Inflammatory macrophage treated with lipopolysaccharide for 1 hour (primary cell): ENCODE data around the gene CGN.
"Not testable (repeated sequence)": the region's sequence is repeated elsewhere in the genome, so short reads cannot be mapped to it uniquely, and the experiment has no call there.

Experiments used
- DNase-seq, 2 donors: peaks; one replicate each; pipeline ENCODE4 v3.0.0-alpha.2; 2020 to 2022

The CGN gene

DNA sequence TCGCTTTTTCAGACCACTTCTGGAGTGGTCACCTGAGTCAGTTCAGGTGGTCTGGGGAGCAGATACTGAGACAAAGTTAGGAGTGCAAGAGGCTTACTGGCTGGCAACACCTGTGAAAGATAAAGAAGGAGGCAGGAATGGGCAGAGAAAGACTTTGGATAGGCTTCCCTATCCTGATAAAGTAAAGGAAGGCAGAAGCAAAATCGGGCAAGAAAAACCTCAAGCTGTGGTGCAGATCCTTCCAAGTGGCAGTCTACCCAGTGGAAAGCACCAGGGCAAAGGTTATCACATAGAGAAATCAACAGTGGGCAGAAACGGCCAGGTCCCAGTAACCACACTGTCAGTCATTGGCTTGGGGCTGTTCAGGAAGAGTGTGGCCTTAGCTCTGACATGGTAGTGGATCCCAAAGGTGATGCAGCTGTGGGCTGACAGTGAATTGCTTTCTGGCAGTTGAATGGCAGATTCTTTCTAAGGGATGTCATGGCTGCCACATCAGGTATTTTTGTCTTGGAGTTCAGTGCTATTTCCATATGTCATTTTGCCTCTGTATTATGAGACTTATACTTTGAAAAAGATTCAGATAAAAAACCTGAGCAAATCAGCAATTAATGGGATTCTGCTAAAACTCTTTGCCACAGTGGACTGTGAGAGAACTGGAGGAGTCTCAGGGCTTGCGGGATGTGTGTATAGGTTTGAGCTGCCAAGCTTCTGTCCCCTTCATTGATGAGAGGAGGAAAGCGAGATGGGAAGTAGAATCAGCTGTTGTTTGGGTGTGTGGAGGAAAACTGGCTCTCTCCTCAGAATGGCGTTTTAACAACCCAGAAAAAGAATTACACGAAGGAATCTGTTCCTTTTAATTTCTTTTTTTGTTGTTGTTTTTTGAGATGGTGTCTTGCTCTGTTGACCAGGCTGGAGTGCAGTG is 8.1 kb upstream of the CGN start:
- DNase-seq: no peak

DNA sequence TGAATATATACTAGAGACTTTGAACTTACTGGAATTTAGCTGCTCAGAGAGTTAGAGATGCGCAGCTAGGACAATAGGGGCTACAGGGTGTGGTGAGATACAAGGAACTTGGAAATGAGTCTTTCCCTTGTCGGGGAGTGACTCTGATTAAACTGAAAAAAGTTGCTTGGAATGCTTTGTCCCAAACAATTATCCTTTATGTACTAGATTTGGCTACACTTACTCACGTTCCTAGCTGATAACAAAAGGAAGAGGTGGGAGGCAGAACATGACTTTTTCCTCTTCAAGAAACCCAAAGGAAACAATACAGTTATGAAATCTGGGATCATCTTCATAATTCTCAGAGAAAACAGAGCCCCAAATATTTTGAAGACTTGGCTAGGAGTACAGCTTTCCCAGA is 6.9 kb upstream of the CGN start:
- no peak for DNase-seq

DNA sequence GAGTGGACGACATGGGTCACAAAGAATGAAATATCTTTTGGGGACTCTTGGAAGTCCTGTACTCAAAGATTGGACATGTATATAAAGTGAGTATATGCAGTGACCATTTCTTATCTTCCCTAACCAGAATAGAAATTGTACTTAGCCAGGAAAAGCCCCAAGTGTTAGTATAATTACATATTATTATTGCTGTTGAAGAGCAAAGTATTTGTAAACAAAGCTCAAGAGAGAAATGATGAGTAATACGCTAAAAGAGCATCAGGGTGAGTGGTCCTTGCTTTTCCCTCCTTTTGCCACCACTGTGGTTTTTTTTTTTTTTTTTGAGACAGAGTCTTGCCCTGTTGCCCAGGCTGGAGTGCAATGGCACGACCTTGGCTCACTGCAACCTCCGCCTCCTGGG is 6.4 kb upstream of the CGN start:
- no peak for DNase-seq

- DNase-seq: no peak
Measured at GRCh38 chr1:151508833-151509232, 2.4 kb upstream of the CGN start.

- no peak for DNase-seq
Measured at GRCh38 chr1:151509350-151510019, 1.7 kb upstream of the CGN start.

- no peak for DNase-seq
Measured at GRCh38 chr1:151510020-151510405, 1.2 kb upstream of the CGN start.

- DNase-seq: no peak
Measured at GRCh38 chr1:151510614-151510956, 602 bp upstream of the CGN start.

DNA sequence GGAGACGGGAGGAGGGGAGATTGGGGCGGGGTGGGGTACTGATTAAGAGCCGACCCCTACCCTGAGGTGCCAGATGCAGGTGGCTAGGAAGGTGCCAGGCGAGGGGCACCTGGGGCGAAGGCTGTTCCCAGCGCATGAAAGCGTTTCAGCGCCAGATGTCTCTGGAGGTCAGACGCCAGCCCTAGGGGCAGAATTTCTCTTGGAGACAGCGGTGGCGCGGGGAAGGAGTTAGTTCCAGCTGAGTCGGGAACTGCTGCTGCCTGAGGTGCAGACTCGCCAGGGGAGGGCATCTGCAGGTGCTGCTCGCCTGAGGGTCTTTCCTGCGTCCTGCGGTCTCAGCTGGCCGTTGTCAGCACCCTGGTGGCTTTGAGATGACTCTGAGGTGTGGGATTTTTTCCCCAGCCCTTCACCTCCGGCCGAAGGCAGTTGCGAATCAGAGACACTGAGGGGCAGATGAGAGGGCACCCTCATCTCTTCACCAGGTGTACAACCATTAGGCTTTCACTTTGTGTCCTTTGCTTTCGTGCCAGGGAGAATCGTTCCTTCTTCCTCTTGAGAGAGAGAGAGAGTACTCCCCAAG is 539 bp downstream of the CGN start:
- DNase-seq: no peak

DNA sequence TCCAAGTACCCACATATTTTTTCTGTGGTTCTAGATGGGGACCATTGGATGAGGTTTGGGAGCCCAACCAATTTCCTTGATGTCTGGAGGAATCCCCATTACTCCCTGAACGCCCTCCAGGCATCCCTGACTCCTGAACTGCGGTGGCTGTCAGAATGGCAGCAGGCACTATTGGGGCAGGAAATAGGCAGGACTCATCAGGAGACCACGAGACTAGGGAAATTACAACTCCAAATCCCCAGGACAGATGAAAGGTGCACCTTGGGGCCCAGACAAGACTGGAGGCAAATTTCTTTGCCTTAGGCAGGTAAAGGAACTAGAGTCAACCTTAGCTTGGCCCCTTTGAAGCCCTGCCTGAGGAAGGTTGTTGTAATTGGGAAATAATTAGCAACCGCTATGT is 1.1 kb downstream of the CGN start:
- no peak for DNase-seq

DNA sequence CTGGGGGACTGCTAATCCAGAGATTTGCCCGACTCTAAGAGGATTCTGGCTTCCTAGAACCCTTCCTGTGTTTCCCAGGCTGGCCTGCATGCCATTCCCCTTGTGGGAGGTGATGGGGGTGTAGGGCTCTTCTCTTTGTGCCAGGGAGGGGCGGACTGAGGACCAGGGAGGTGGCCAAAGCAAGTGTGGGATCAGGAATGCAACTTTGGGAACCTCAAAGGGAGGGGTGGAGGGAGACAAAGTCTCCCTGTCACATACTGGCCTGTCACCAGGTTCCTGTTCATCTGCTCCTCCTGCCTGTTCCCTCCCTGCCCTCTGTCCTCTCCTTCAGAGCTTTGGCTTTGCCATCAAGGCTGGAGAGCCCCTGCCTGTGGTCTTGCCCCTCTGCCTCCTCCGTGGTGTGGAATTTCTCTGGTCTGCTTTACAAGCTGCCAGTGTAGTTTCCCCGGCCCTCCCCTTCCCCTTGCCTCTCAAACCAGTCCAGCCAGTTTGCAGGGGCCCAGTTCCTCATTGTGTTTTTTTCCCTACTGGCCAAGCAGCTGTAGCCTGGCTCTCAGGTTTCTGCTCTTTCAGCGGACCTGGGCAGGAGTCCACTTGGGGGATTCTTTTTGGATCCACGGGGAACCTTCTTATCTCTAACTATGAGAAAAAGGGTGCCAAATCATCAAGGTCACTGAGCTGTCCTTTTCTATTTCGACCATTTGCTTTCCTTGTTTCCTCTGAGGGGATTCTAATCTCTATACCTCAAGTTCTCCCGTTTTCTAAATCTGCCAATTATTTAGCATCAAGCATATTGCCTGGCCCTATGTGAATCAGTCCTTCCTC is 1.8 kb downstream of the CGN start:
- peak; percentile 59 to 83 for DNase-seq

DNA sequence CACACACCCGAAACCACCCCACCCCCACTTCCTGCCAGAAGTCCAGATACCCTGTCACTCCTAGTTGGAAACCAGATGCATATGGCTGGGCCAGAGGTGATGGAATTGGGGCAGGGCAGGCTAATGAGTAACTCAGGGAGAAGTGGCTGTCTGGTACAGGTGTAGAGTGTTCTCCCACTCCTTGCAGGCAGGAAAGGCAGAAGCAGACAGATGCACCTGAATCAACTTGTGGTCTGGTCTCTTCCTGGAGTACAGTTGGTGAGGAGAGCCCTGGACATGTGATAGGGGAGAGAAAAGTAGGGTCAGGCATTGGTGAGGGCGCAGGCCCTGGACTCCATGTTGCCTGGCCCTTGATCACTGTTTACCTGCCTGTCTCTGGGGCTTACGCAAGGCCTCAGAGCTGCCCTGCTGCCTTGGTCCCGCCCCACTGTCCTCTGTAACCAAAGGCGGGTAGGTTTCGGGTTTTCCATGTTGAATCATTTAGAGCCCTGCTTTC is 2.5 kb downstream of the CGN start:
- peak in 1 of 2 donors; percentile 38 for DNase-seq

GRCh38 chr1:151514366-151514765 is 3.2 kb downstream of the CGN start:
- no peak for DNase-seq

GRCh38 chr1:151515265-151515664 is 4.1 kb downstream of the CGN start:
- no peak for DNase-seq

DNA sequence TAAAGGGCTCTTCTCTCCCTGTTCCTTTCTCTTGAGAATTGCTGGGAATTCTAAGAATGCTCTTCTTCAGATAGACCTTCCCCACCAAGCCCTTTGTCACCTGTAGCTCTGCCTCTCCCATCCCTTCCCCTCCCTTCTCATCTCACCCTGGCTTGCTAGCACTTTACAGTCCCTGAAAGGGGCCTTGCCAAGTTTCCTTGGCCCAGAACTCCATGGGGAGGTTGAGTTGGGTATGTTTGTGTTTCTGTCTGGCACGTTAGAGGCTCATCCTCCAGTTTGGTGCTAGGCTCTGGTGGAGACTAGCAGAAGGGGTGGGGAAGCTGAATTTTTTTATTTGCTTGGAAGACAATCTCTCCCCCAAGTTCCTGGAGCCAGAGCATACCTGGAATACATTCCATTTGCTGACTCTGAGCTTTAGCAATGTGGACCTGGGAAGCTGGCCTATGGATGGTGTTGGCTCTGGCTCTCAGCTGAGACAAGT is 4.9 kb downstream of the CGN start:
- no peak for DNase-seq

- no peak for DNase-seq
Measured at GRCh38 chr1:151518431-151518830, 7.2 kb downstream of the CGN start.

- no peak for DNase-seq
Measured at GRCh38 chr1:151518936-151519335, 7.7 kb downstream of the CGN start.

GRCh38 chr1:151519667-151520066 is 8.5 kb downstream of the CGN start:
- DNase-seq: no peak

DNA sequence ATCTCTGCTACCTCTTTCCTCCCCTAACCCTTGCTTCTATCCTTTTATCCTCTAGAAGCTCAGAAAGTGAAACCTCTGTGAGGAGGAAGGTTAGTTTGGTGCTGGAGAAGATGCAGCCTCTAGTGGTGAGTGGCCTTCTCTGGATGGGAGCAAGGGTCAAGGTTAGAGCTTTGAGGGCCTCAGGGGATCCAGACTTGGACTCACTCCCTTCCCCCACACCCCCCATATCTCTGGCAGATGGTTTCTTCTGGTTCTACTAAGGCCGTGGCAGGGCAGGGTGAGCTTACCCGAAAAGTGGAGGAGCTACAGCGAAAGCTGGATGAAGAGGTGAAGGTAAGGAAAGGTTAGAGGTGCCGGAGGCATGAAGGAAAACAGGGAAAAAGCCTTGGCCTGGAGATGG is 9.2 kb downstream of the CGN start:
- DNase-seq: no peak

DNA sequence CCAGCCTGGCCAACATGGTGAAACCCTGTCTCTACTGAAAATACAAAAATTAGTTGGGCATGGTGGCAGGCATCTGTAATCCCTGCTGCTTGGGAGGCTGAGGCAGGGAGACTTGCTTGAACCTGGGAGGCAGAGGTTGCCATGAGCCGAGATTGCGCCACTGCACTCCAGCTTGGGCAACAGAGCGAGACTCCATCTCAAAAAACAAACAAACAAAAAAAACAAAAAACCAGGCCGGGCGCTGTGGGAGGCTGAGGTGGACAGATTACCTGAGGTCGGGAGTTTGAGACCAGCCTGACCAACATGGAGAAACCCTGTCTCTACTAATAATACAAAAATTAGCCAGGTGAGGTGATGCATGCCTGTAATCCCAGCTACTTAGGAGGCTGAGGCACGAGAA is 11.2 kb downstream of the CGN start:
- not testable (repeated sequence) for DNase-seq

GRCh38 chr1:151523326-151523725 is 12.1 kb downstream of the CGN start:
- no peak for DNase-seq

DNA sequence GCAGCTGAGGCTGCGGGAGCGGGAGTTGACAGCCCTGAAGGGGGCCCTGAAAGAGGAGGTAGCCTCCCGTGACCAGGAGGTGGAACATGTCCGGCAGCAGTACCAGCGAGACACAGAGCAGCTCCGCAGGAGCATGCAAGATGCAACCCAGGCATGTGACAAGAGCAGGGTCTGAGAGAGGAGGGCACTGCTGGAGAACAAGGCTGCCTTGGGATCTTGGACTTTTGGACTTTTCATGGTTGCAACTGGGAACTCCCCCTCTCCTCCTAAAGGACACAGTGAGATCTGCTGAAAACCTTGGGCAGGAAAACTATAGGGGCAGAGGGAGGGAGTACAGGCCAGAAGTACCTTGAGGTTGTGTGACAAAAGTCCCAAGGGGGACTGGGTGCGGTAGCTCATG is 13.5 kb downstream of the CGN start:
- DNase-seq: no peak

- no peak for DNase-seq
Measured at GRCh38 chr1:151526735-151527525, 15.7 kb downstream of the CGN start.
